ENCODE data around the gene OPRD1. TPM values are rescaled to one million over a fixed set of nuclear protein-coding genes. Genes with fewer than 3 reads are reported as not detected.

The OPRD1 gene
- total RNA-seq, 4 donors from 2014 or later: not detected

GRCh38 chr1:28830814-28831213, 18.8 kb downstream of the OPRD1 start:
- intact Hi-C loops (cut with DNase I; ENCODE audit: low total_unique reads): no loop called here
- DNase-seq (ENCODE audit: low spot score in 2 of 2): no peak
- WGBS, 2 donors: 80 to 83% methylated on average over 2 of the region's 2 CpGs
- H3K4me3 ChIP-seq (ENCODE audit: low read depth, poor library complexity, severe bottlenecking): no peak overlapping the region
- TF ChIP-seq POLR2A (IDR thresholded peaks at IDR 0.05) (no peak), CTCF (IDR thresholded peaks at IDR 0.05) (no peak)

- 79 to 87% methylated on average over 4 of the region's 4 CpGs for WGBS, 2 donors
- TF ChIP-seq CTCF (IDR thresholded peaks at IDR 0.05) (no peak), POLR2A (IDR thresholded peaks at IDR 0.05) (no peak)
- intact Hi-C loops (cut with DNase I; ENCODE audit: low total_unique reads): no loop called here
- DNase-seq (ENCODE audit: low spot score in 2 of 2): no peak
- no peak overlapping the region for H3K4me3 ChIP-seq (ENCODE audit: low read depth, poor library complexity, severe bottlenecking)
Observed at GRCh38 chr1:28832966-28833365, 21.0 kb downstream of the OPRD1 start.

- DNase-seq (ENCODE audit: low spot score in 2 of 2): no peak
- 83% methylated on average over 7 of the region's 7 CpGs for WGBS, 2 donors
- intact Hi-C loops (cut with DNase I; ENCODE audit: low total_unique reads): no loop called here
Observed at GRCh38 chr1:28833381-28833780, 21.4 kb downstream of the OPRD1 start.

GRCh38 chr1:28835237-28835650, 23.3 kb downstream of the OPRD1 start:
- DNase-seq (ENCODE audit: low spot score in 2 of 2): no peak
- WGBS, 2 donors: 20 to 43% methylated on average over 4 of the region's 4 CpGs
- H3K4me3 ChIP-seq (ENCODE audit: low read depth, poor library complexity, severe bottlenecking): no peak overlapping the region
- intact Hi-C loops (cut with DNase I; ENCODE audit: low total_unique reads): no loop called here
- TF ChIP-seq CTCF (IDR thresholded peaks at IDR 0.05) (no peak), POLR2A (IDR thresholded peaks at IDR 0.05) (no peak)

More at GRCh38 chr1:28833381-28833780, 21.4 kb downstream of the OPRD1 start:
- no peak overlapping the region for H3K4me3 ChIP-seq (ENCODE audit: low read depth, poor library complexity, severe bottlenecking)
- TF ChIP-seq POLR2A (IDR thresholded peaks at IDR 0.05) (no peak), CTCF (IDR thresholded peaks at IDR 0.05) (no peak)

GRCh38 chr1:28836421-28836956, 24.5 kb downstream of the OPRD1 start:
- 80 to 83% methylated on average over 15 of the region's 15 CpGs for WGBS, 2 donors
- intact Hi-C loops (cut with DNase I; ENCODE audit: low total_unique reads): no loop called here
- H3K4me3 ChIP-seq (ENCODE audit: low read depth, poor library complexity, severe bottlenecking): no peak overlapping the region
- TF ChIP-seq POLR2A (IDR thresholded peaks at IDR 0.05) (no peak), CTCF (IDR thresholded peaks at IDR 0.05) (no peak)
- DNase-seq (ENCODE audit: low spot score in 2 of 2): no peak

- TF ChIP-seq CTCF (IDR thresholded peaks at IDR 0.05): no peak
- TF ChIP-seq POLR2A (IDR thresholded peaks at IDR 0.05): no peak
- 87 to 89% methylated on average over 8 of the region's 8 CpGs for WGBS, 2 donors
- intact Hi-C loops (cut with DNase I; ENCODE audit: low total_unique reads): no loop called here
- H3K4me3 ChIP-seq (ENCODE audit: low read depth, poor library complexity, severe bottlenecking): no peak overlapping the region
- no peak for DNase-seq (ENCODE audit: low spot score in 2 of 2)
Observed at GRCh38 chr1:28840928-28841544, 29.1 kb downstream of the OPRD1 start.

All from lower leg skin (tissue), 4 donors.